ENCODE measurements around the gene SRCAP. TPM values are rescaled to one million over a fixed set of nuclear protein-coding genes. Genes with fewer than 3 reads are reported as not detected.

The SRCAP gene
- total RNA-seq, 1 experiment from 2014 or later = 11.4 TPM

DNA sequence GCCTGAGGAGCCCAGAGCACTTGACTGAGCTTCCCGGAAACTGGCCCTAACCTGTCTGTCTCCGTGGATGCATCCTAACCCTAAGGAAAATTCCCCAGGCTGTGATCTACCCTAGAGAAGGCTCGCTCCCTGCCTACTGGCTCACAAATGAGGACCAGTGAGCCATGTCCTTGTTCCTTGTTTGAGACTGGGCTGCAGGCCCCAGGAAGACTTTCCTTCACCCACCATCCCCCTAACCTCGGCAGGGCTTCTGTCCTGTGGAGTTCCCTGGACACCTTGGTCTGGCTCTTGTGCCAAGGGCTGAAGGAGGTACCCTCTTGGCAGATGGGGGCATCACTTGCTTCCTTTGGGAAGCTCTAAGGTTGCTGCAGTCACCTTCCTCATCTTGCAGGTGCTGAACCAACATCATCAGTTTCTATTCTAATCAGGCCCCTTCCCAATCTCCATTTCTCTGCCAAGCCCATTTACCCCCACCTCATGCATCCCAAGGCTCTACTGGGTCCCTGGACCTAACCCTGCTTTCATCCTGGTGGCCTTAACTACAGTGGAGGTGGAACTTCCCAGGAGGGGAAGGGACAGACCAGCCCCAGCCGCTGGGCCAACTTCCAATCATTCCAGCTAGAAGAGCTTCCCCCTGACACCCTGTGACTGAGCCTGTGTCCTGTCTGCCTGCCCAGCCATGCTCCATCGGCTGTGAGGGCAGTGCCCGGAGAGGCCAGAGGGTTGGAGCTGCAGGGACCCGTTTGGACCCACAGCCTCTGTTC lies 75.6 kb downstream of the SRCAP start:
- DNase-seq (ENCODE audit: low spot score) = no peak

DNA sequence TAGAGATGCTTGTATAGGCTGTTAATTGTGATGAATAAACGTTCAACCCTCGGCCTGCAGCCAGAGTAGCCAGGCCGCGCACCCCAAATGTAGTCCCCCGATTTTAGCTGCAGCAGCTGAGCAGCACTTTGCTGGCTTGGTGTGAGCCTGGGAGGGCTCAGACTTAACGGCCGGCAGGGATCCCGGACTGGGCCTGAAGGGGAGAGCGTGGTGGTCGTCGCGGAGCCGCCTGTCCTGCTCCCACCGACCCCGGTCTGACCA lies 76.1 kb downstream of the SRCAP start:
- DNase-seq (ENCODE audit: low spot score) = no peak

DNA sequence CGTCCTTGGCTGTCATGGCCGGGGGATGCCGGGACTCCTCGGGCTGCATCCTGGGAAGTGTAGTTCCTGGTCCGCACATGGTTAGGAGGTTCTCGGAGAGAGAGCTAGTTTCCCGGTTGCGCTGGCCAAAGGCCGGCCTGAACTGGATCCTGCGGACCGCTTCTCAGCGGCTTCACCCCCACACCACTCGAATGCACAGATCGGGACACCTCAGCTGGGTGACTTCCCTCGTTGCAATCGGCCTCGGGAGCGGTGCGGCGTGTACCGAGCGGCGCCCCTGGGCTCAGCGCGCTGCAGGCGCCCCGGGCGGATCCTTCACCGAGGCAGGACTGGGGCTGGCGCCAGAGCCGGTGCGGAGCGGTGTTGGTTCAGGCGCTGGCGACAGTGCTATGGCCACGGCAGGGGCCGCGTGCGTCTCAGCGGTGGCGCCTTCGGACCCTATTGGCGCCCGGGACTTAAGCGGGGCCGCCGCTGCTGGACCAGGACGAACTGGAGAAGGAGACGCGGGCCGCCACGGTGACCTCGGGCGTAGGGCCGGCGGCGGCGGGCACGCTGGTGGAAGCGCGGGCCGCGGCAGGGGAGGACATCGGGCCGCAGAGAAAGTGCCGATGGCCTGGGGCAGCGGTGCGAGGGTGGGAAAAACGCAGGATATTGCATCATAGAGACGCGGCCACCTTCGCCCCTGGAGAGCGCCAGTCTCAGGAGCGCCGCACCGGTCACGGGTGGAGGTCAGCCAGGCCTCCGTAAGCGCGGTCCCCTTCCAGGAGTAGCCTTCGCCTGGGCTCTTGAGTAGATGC lies 76.6 kb downstream of the SRCAP start:
- DNase-seq (ENCODE audit: low spot score) = no peak

DNA sequence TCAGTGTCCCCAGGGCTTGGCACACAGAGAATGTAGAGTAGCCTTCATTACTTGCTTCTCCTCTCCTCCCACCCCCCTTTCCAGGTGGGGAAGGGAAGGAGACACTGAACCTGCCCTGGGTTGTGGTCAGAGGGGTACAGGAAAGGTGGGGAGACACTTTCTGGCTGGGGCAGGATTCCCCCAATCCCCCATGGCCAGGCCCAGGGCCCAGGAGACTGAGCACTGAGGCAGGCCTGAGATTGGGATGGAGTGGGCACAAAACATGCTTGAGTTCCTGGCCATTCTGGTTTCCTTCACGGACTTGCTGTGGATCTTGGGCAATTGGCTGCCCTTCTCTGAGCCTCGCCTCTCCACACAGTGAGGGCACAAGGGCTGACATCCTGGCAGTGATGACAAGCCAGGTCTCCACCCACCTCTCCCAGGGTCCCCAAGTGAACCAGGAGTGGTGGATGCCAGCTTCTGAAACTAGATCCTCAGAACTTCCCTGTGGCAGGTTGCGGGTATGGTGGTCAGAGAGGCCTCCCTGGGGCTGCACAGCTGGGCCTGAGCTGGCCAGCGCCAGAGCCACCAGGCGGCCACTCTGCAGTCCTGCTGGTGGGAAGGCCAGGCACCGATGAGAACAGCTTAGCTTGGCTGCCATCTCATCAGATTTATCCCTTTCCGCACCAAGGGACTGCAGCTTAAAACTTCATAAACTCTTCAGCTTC lies 78.8 kb downstream of the SRCAP start:
- no peak for DNase-seq (ENCODE audit: low spot score)

DNA sequence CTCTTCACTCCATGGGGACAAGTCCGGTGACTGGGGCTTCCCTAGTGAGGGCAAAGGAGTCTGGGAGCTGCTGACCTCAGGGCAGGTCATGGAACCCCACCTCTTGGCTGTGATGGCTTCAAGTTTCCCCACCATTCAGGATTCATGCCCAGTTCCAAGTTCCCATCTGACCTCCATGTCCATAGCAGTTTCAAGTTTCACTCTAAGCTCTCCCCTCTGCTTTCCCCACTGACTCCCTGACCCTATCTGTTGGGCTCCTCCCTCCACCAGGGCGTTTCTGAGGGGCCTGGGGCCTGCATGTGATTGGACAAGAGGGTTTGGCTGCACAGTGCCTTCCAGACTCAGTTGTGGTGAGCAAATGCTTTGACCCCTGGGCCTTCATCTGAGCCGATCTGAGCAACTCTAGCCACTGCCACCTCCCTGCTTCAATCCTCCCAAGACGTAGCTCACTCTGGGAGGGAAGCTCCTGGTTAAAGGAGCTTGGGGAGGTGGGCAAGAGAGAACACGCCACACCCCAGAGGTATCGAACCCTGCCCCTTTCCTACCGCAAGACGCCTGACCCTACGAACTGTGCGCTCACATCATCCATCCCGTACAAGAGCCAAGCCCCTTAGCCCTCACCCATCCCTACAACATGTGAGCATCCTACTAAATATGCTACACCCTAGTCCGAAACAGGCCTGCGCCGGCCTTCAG lies 79.7 kb downstream of the SRCAP start:
- DNase-seq (ENCODE audit: low spot score) = no peak

DNA sequence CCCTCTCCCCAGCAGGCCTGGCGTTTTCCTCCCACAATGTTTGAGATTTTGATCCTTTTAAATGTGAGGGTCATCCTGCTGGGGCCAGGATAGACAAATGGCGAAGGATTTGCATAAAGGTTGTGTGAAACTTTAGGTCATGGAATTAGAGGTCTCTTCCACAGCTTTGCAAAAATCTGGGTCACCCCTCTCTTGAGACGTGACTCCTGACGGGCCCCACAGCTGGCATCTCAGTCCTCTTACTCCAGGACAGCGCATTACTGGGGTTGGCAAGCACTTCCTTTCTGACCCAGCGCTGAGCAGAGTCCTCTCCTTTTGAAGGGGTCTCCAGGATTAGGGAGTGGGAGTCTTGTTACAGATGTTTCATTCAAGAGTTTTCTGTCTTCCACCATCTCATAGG lies 80.6 kb downstream of the SRCAP start:
- no peak for DNase-seq (ENCODE audit: low spot score)

DNA sequence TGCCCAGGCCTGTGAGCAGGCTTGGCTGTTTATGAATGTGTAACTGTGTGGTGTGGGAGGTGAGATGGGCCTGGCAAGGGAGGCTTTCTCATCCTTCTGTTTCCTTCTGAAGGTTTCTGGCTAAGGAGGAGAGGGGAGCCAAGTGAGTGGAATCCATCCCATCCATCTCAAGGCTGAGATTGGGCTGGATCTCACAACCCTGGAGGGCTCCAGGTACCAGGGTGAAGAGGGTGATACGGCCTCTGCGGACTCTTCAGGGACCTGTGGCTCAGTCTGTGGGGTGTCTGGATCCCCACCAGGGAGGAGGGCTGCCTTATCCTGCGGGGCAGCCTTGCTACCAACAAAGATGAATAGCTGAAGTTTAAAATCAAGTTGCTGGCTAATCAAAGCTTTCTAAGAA lies 81.0 kb downstream of the SRCAP start:
- no peak for DNase-seq (ENCODE audit: low spot score)

DNA sequence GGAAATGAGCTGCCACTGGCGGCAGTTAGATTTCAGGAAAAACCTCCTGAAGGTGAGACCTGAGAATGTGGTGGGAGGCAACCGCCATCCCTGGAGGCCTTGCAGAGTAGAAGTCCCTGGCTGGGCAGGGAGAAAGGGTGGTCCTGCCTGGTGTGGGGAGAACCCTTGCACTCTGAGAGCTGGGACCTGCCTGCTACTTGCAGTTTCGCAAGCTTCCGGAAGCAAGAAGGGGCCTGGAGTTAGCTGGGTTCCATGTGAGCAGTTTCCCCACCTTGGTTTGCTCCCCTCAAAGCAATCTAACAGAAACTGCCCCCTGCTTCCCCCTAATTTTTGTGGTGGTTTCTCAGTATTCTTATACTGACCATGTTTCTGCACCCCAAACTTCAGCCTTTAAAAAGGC lies 81.6 kb downstream of the SRCAP start:
- DNase-seq (ENCODE audit: low spot score) = no peak

DNA sequence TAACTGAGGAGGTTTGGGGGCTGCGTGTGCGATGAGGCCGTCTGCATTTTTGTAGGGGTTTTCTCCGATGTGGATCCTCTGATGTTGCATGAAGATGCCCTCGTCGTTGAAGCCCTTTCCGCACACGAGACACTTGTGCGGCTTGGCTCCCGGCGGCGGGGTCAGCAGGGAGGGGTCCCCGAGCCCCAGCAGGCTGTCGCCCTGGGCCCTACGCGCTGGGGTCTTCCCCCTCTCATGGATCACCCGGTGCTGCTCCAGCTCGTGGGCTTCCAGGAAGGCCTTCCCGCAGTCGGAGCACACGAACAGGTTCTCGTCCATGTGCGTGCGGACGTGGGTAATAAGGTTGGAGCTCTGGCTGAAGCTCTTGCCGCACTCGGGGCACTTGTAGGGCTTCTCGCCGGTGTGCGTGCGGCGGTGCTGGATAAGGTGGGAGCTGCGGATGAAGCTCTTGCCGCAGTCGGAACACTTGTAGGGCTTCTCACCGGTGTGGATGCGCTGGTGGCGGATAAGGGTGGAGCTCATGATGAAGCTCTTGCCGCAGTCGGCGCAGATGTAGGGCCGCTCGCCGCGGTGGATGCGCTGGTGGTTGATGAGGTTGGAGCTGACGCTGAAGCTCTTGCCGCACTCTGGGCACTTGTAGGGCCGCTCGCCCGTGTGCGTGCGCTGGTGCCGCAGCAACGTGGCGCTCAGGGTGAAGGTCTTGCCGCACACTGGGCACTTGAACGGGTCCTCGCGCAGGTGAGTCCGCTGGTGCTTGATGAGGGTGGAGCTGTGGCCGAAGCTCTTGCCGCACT lies 83.7 kb downstream of the SRCAP start:
- no peak for DNase-seq (ENCODE audit: low spot score)

DNA sequence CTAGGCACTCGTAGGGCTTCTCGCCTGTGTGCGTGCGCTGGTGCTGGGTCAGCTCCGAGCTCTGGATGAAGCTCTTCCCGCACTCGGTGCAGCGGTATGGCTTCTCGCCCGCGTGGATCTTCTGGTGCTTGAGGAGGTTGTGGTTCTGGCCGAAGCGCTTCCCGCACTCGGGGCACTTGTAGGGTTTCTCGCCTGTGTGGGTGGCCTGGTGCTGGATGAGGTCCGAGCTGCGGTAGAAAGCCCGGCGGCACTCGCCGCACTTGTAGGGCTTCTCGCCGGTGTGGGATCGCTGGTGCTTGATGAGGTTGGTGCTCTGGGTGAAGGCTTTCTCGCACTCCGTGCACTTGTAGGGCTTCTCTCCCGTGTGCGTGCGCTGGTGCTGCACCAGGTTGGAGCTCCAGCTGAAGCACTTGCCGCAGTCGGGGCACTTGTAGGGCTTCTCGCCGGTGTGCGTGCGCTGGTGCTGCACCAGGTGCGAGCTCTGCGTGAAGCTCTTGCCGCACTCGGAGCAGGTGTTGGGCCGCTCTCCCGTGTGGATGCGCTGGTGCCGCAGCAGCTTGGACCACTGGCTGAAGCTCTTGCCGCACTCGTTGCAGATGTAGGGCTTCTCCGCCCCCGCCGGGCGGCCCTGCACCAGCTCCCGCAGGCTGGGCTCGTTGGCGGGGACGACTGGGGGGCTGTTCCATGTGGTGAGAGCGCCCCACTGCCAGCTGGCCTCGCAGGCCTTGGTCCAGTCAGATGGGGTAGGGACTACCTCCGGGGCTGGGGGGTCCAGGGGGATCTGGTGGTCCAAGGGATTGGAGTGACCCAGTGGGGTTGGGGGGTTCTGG lies 84.5 kb downstream of the SRCAP start:
- no peak for DNase-seq (ENCODE audit: low spot score)

DNA sequence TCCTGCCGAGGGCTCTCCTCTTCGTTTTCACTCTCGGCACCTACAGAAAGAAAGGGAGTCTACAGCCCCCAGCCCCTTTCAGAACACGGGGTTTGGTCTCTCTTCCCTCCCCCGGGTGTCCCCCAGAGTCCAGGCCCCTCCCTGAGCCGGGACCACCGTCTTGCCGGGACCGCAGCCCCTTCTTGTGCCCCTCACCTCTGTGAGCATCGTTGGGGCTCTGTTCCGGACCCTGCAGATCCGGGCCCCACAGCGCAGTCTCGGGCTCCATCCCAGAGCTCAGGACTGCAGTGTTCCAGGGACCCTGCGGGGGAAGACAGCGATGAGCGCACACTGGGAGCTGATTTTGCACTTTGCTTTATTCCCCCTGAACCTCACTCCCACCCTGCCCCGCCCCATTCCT lies 85.2 kb downstream of the SRCAP start:
- no peak for DNase-seq (ENCODE audit: low spot score)

DNA sequence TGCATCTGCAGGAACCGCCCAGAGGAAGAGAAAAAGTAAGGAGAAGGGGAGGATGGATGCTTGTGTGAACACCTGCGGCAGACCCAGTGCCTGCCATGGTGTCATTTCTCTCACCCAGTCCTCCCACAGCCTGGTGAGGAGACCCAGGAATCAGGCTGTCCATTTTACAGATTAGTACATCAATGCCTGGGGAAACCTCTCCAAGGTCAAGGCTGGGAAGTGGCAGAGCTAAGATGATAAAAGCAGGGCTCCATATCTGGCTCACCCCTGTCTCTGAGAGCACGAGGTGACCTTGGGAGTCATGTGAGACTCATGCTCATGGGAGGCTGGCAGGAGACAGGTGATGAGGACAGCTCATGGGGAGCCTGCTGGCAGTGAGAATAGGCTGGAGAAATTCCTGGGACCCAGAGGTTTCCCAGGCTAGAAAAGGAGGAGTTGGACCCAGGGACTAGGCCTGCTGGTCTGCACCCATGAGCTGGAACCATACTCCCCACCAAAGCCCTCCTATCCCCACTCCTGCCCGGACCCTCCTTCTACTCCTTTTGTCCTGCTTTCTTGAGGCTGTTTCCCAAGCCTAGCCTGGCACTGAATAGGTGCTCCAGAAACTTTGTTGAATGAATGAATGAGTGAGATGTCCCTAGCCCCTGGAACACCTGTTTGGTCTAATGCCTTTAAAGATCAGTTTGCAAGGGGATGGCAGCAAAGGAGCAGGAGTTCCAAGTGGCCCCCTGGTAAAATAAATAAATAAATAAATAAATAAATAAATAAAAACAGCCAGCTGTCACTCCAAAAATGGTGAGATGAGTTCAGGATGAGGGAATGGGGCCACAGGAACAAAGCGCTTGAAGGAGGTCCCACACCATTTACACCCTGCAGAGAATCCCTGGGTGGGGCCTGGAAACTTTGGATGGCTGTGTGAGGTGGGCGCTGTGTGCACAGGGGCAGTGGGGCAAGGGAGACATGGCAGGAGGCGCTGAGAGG lies 86.4 kb downstream of the SRCAP start:
- DNase-seq (ENCODE audit: low spot score) = no peak

DNA sequence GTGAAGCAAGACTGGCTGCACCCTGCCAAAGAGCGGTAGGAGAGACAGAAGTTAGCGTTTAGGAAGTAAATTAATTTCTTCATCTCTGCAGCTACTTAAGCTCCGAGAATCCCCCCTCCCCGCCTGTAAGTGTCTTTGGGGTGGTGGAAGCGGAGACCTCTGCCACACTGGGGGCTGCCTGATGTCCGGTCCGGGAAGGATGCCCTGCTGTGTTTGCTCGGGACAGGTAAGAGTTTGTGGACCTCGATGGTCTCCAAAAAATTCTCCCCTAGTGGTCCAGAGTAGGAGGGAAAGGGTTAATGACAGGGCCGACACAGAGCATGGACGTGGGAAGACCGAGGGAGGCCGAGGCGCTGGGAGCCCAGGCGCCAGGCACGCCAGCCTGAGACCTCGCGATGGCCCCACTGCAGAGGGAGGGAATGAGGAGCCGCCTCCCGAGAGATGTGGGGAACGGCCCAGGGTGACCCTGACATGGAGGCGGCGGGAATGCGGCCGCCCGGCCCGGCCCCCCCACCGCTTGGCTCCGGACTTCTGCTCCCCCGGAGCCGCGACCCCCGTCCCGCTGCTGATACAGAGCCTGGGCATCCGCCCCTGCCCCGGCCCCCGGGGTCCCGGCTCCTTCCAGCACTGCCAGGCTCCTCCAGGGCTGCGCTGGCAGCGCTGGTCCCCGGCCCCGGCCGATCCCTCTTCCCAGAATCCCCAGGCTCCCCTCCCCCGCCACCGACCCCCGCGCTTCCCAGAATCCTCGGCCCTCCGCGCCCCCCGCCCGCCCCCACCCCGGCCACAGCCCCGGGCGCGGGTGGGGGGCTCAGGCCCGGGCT lies 87.4 kb downstream of the SRCAP start:
- DNase-seq (ENCODE audit: low spot score) = peak; percentile 32

DNA sequence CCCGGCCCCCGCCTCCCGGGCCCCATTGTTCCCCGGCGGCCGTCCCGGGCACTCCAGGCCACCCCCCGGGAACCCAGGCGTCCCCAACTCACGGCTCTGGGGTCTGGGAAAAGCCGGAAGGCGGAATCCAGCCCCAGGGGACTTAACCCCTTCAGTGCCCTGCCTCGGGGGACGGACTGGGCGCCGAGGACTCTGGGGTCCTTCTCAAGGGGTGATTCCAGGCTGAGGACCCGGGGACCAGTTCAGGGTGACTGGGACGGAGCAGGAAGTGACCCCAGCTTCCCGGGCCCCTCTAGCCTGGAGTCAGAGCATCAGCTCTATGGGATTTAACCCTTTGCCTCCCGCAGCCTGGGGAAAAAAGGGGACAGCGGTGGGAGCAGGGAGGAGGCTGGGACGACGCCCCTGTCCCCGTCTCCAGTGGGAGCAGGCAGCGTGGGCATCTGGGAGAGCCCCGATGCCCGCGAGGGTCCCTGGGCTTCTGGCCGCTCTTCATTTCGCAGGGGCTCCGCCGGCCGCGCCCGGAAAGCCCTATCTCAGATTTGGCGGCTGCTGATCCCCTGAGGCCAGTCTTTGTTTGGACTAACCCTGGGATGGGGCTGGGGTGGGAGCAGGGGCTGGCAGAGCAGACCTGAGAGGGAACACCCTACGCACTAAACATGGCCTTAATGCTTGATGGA lies 88.1 kb downstream of the SRCAP start, which contains the start of gene ZNF629:
TSS of gene ZNF629 (minus strand) at position 270 of the 677 bp plus-strand sequence. CDS start 2,723 bp downstream, outside the sequence.
- DNase-seq (ENCODE audit: low spot score) = peak; percentile 58

DNA sequence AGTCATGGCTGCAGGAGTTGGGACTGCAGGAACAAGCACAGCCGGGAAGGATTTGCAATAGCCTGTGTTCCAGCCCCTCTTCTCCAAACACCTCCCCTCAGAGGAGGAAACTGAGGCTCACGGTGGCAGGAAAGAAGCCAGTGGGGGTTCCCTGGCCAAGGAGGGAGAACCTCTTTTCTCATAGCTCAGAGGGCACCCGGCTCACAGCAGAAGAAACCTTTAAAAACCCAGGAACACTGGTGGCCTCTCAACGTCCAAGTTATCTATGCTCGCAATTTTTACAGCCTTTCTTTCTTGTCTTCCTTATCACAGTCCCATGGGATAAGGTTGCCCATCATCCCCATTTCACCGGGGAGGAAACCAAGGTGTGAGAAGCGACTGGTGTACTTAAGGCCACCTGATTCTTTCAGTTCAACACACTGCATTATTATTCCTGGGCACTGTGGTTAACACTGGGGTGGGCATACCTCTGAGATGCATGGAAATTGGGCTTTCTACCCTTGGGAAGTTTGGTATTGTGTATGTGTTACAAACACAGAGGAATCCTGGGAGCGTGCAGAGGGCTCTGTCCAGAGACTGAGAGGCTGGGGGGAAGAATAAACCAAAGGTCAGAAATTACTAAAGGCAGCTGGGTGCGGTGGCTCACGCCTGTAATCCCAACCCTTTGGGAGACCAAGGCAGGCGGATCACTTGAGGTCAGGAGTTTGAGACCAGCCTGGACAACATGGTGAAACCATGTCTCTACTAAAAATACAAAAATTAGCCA lies 88.8 kb downstream of the SRCAP start:
- DNase-seq (ENCODE audit: low spot score) = no peak

Data from A172 (cell line).